ENCODE data around the gene CCDC43.
"Not testable (repeated sequence)": the region's sequence is repeated elsewhere in the genome, so short reads cannot be mapped to it uniquely, and the experiment has no call there.

CCDC43 gene, protein sequence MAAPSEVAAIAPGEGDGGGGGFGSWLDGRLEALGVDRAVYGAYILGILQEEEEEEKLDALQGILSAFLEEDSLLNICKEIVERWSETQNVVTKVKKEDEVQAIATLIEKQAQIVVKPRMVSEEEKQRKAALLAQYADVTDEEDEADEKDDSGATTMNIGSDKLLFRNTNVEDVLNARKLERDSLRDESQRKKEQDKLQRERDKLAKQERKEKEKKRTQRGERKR

DNA sequence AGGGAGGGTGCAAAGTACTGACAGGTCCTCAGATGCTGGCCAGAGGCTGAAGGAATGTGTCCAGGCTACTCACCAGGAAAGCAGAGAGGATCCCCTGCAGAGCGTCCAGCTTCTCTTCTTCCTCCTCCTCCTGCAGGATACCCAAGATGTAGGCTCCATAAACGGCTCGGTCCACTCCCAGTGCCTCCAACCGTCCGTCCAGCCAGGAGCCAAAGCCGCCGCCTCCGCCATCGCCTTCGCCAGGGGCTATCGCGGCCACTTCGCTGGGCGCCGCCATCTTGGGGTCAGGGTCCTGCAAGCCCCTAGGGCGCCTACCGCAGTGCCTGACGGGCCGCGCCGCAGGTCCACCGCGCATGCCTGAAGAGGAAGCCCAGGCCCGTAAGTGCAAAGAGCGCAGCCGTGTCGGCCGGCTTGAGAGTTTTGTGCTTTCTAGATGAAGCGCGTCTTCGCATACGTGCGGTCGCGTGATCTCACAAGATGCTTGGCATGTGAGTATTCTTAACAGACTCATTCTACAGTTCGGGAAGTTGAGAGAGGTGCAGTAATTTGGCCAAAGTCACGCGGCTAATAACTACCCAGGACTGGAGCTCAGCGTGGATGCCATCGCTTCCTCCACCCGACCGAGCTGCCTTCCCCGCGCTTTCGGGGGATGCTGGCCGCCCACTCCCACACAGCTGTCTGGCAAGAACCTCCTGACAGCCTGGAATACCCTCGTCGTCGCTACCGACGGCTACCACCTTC, at the start of gene CCDC43:
Gene CCDC43 (minus strand): TSS at position 300 of the 741 bp plus-strand sequence. CDS start 23 bp downstream, at position 277.
- DNase-seq = peak; percentile 94

- no peak for DNase-seq
Observed at GRCh38 chr17:44738214-44738906, 48.8 kb upstream of the CCDC43 start.

- DNase-seq = no peak
Observed at GRCh38 chr17:44736551-44737240, 47.1 kb upstream of the CCDC43 start.

GRCh38 chr17:44734272-44734671, 44.7 kb upstream of the CCDC43 start:
- no peak for DNase-seq

GRCh38 chr17:44733753-44734152, 44.2 kb upstream of the CCDC43 start:
- DNase-seq = no peak

- not testable (repeated sequence) for DNase-seq
Observed at GRCh38 chr17:44726121-44726520, 36.5 kb upstream of the CCDC43 start.

DNA sequence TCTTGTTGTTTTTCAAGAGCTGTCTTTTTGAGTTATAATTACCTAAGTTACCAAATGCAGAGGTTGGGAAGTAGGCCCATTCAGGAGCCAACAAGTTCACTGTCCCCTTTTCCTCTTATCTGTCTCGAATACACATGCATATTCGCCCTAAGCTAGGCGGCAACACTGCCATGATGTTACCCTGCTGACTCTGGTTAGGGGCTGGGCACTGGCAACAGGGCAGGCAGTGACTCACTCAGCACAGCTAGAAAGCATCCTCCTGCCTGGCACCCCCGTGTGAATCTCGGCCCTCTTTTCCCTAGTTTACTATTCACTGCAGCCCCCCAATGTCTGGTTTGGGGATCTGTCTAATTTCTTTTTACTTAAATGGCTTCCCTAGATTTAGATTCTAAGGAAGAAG, 32.7 kb upstream of the CCDC43 start:
- no peak for DNase-seq

DNA sequence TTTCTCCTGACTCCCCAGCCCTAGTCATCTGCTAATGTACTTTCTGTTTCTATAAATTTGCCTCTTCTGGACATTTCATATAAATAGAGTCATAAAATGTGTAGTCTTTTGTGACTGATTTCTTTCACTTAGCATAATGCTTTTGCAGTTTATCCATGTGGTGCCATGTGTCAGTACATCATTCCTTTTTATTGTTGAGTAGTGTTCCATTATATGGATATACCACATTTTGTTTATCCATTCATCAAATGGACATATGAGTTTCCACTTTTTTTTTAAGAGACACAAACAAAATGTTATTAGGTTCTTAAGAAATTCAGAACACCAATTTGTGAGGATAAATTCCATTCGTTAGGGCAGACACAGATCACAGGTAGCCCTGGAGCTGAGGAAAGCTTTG, 29.9 kb upstream of the CCDC43 start:
- no peak for DNase-seq

DNA sequence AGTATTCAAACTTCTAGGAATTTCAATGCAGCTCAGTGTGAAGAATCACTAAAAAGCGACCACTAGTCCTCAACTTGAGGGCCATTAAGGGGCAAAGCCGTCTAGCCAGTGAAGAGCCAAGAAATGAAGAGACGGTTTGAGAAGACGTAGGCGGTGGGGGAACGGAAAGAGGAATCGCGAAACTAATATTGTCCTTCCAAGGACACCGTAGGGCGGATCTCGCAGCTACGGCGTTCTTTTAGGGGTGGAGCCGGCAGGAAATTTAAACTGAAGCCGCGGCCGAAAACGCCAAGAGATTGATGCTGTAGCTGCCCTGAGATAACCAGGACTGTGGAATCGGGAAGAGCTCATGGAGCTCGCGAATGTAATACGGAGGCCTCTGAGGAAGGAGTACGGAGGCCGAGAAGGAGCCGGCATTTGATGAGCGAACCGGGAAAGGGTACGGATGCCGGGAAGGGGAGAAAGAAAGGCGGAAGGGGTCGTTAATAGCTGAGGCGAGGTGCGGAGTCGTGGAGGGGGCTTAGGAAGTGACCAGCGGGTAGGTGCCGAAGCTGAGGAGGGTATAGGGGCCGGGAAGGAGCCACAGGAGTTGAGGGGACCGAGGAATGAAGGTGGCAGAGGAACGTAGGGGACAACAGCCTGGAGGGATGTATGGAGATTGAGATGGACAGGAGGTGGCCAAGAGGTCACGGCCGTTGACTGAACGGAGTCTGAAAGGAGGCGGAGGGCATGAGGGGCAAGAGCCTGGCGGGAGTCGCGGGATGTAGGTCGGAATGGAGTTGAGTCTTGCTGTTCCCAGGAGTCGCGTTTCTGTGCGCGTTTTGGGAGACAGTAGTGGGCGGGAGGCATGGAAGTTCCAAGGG, 19.1 kb upstream of the CCDC43 start, which contains the start of gene DBF4B:
Gene DBF4B (plus strand): TSS at position 265 of the 863 bp plus-strand sequence. CDS start 156 bp downstream, at position 421.
- DNase-seq = peak; percentile 90

GRCh38 chr17:44707755-44708400, 18.3 kb upstream of the CCDC43 start:
- no peak for DNase-seq

GRCh38 chr17:44700288-44700687, 10.7 kb upstream of the CCDC43 start:
- not testable (repeated sequence) for DNase-seq

- DNase-seq = no peak
Observed at GRCh38 chr17:44693609-44694008, 4.0 kb upstream of the CCDC43 start.

GRCh38 chr17:44690746-44691306, 1.2 kb upstream of the CCDC43 start:
- not testable (repeated sequence) for DNase-seq

GRCh38 chr17:44688675-44689476, 700 bp downstream of the CCDC43 start:
- no peak for DNase-seq

GRCh38 chr17:44688200-44688599, 1.4 kb downstream of the CCDC43 start:
- no peak for DNase-seq

DNA sequence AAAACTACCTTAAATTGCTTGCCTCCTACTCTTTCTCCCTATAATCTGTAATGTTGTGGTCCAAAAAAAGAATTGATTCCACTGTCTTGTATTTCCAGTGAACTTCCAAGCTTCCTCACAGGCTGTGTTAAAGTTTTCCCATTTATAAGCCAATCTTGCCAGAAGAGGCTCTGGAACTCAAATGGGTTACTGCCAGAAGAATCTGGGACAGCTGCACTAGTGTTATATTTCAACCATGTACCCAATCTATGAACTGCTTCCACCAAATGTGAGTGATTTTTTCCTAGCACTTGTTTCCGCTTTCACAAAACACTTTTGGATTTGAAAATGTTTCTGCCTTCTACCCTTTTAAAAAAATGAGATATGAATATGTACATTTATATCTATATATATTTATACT, 1.8 kb downstream of the CCDC43 start:
- no peak for DNase-seq

- DNase-seq = not testable (repeated sequence)
Observed at GRCh38 chr17:44683303-44683702, 6.3 kb downstream of the CCDC43 start.

DNA sequence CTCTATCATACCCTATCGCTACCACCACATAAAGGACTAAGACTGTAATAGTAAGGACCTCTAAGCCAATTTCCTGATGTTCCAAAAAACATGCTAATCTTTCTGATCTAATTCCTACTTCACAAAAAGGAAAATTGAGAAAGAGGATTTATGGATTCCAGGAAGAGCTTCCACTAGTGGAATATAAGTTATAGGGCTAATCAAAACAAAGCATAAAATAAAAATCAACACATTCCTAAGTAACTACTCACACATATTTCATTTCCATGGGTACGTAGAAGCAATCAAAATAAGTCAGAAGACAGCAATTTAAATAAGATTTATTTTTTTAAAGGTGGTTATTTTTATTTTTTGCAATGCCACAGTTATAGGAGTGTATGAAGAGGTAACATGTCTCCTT, 12.4 kb downstream of the CCDC43 start:
- DNase-seq = no peak

DNA sequence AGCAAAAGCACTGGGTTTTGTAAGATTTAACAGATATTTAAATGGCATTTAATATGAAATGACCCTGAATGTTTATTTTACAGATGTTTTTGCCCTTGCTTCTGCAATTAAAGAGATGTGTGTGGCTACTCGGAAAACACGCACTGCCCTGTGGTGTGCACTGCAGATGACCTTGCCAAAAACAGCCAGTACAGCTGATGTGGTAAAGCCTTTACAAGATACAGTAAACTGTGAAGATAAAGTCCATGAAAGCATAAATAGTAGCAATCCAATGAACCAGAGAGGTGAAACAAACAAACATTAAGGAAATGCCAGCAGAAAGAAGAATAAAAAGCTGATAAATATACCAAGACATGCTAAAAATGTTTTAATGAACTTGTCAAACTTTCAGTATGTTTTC, 15.7 kb downstream of the CCDC43 start:
- DNase-seq = no peak

- no peak for DNase-seq
Observed at GRCh38 chr17:44672479-44673093, 17.0 kb downstream of the CCDC43 start.
